HEK293T (cell line): ENCODE measurements around the gene ERRFI1.
"Not testable (repeated sequence)": the region's sequence is repeated elsewhere in the genome, so short reads cannot be mapped to it uniquely, and the experiment has no call there.

Experiments
- CTCF ChIA-PET: fragments of 350-600 bp; formaldehyde crosslinking; extraction: SDS; loops from one replicate; lab custom pipeline; 2021; ENCODE audit warnings: antibody characterized with exemption, inconsistent platforms; lab: Yijun Ruan, JAX
- POLR2A ChIA-PET: fragments of 350-600 bp; formaldehyde crosslinking; extraction: SDS; loops from one replicate; lab custom pipeline; 2020; ENCODE audit warnings: antibody characterized with exemption, inconsistent platforms; lab: Yijun Ruan, JAX
- DNase-seq: peaks from one replicate; pipeline ENCODE4 v3.0.0; 2012; ENCODE audit warnings: mixed read lengths; ENCODE audit errors: extremely low spot score
- ARNT ChIP-seq: fragments of 450-650 bp; IDR thresholded peaks from 2 replicates; pipeline ENCODE4 v1.6.1; 2017; ENCODE audit warnings: mild to moderate bottlenecking
- BHLHE40 ChIP-seq: fragments of 450-650 bp; IDR thresholded peaks from 2 replicates; pipeline ENCODE4 v1.6.1; 2016; ENCODE audit warnings: mild to moderate bottlenecking, moderate library complexity, borderline replicate concordance
- CTBP1 ChIP-seq: fragments of 450-650 bp; IDR thresholded peaks from 2 replicates; pipeline ENCODE4 v1.6.1; 2016; ENCODE audit warnings: borderline replicate concordance
- ELF4 ChIP-seq: fragments of 450-650 bp; IDR thresholded peaks from 2 replicates; pipeline ENCODE4 v1.6.1; 2017; ENCODE audit warnings: antibody characterized with exemption
- FOXA1 ChIP-seq: fragments of 450-650 bp; IDR thresholded peaks from 2 replicates; pipeline ENCODE4 v1.6.1; 2016; ENCODE audit warnings: mild to moderate bottlenecking
- FOXK2 ChIP-seq: fragments of 450-650 bp; IDR thresholded peaks from 2 replicates; pipeline ENCODE4 v1.6.1; 2016; ENCODE audit warnings: mild to moderate bottlenecking
- FOXM1 ChIP-seq: fragments of 450-650 bp; IDR thresholded peaks from 2 replicates; pipeline ENCODE4 v1.6.1; 2017; ENCODE audit warnings: mild to moderate bottlenecking, borderline replicate concordance
- HDGF ChIP-seq: fragments of 450-650 bp; IDR thresholded peaks from 2 replicates; pipeline ENCODE4 v1.6.1; 2017; ENCODE audit warnings: antibody characterized with exemption, borderline replicate concordance
- L3MBTL2 ChIP-seq: fragments of 450-650 bp; conservative IDR thresholded peaks from 2 replicates; pipeline ENCODE4 v1.6.1; 2016; ENCODE audit warnings: mild to moderate bottlenecking
- LEF1 ChIP-seq: fragments of 450-650 bp; IDR thresholded peaks from 2 replicates; pipeline ENCODE4 v1.6.1; 2017; ENCODE audit warnings: mild to moderate bottlenecking, borderline replicate concordance
- PKNOX1 ChIP-seq: fragments of 450-650 bp; IDR thresholded peaks from 2 replicates; pipeline ENCODE4 v1.6.1; 2016
- SP1 ChIP-seq: fragments of 450-650 bp; IDR thresholded peaks from 2 replicates; pipeline ENCODE4 v1.6.1; 2017
- SUZ12 ChIP-seq: fragments of 450-650 bp; IDR thresholded peaks from 2 replicates; pipeline ENCODE4 v1.6.1; 2016; ENCODE audit warnings: mild to moderate bottlenecking
- TARDBP ChIP-seq: fragments of 450-650 bp; IDR thresholded peaks from 2 replicates; pipeline ENCODE4 v1.6.1; 2016
- ZNF384 ChIP-seq: fragments of 450-650 bp; IDR thresholded peaks from 2 replicates; pipeline ENCODE4 v1.6.1; 2016

ERRFI1 gene

GRCh38 chr1:7967651-7968050 lies 58.5 kb downstream of the ERRFI1 start:
- no peak for DNase-seq
- CTCF ChIA-PET, result interaction anchor here (0.7 kb wide), 1 partner anchor 396 kb away, joined by 3 read pairs; no protein-coding TSS in a partner anchor
- TF ChIP-seq ZNF384, result no peak
- no peak for TF ChIP-seq FOXM1
- no peak for TF ChIP-seq L3MBTL2
- TF ChIP-seq LEF1, result no peak
- no peak for TF ChIP-seq SP1
- no peak for TF ChIP-seq BHLHE40
- no peak for TF ChIP-seq ELF4
- no peak for TF ChIP-seq FOXA1
- no peak for TF ChIP-seq HDGF
- no peak for TF ChIP-seq ARNT
- no peak for TF ChIP-seq SUZ12
- no peak for TF ChIP-seq FOXK2
- no peak for TF ChIP-seq TARDBP
- POLR2A ChIA-PET, result no interaction called here

GRCh38 chr1:7967196-7967595 lies 58.9 kb downstream of the ERRFI1 start:
- CTCF ChIA-PET, result interaction anchor here (0.7 kb wide), 1 partner anchor 396 kb away, joined by 3 read pairs; no protein-coding TSS in a partner anchor
- POLR2A ChIA-PET, result no interaction called here
- DNase-seq, result no peak
- TF ChIP-seq HDGF (no peak), FOXA1 (no peak), ARNT (no peak), PKNOX1 (no peak), ELF4 (no peak)

- DNase-seq, result no peak
- ChIA-PET CTCF (interaction anchor here (0.6 kb wide), 1 partner anchor 65 kb away, joined by 5 read pairs; no protein-coding TSS in a partner anchor), POLR2A (interaction anchor here (0.7 kb wide), 1 partner anchor 16 kb away, joined by 3 read pairs; no protein-coding TSS in a partner anchor)
- no peak for TF ChIP-seq FOXK2
- TF ChIP-seq BHLHE40, result no peak
These were observed 61.6 kb downstream of the ERRFI1 start for GRCh38 chr1:7964476-7964875.

GRCh38 chr1:7963841-7964240 lies 62.3 kb downstream of the ERRFI1 start:
- ChIA-PET CTCF (interaction anchor here (0.6 kb wide), 1 partner anchor 64 kb away, joined by 5 read pairs; no protein-coding TSS in a partner anchor), POLR2A (interaction anchor here (1.3 kb wide), 1 partner anchor 23 kb away, joined by 4 read pairs; the partner anchor contains the start of gene TNFRSF9)
- DNase-seq, result not testable (repeated sequence)

- POLR2A ChIA-PET, result interaction anchor here (1.3 to 1.7 kb wide), 2 partner anchors 12 to 23 kb away, joined by 4 to 10 read pairs; partner anchors contain the start of gene TNFRSF9
- CTCF ChIA-PET, DNase-seq: not testable (repeated sequence)
These were observed 62.8 kb downstream of the ERRFI1 start for GRCh38 chr1:7963378-7963730.

- no peak for DNase-seq
- no peak for TF ChIP-seq SP1
- peak; percentile 62; the same call in 1 of the 2 replicates for TF ChIP-seq ZNF384
- ChIA-PET POLR2A (interaction anchor here (1.1 to 2.1 kb wide), 6 partner anchors 13 to 155 kb away, joined by 3 to 10 read pairs (median 4); partner anchors contain the start of gene TNFRSF9), CTCF (interaction anchor here (1.0 kb wide), 1 partner anchor 12 kb away, joined by 6 read pairs; no protein-coding TSS in a partner anchor)
These were observed 63.3 kb downstream of the ERRFI1 start for GRCh38 chr1:7962636-7963377.

- TF ChIP-seq ELF4 (no peak), FOXA1 (no peak), LEF1 (no peak), CTBP1 (no peak), TARDBP (no peak), SUZ12 (no peak), ARNT (no peak), BHLHE40 (no peak), HDGF (no peak)
- no peak for DNase-seq
- ChIA-PET POLR2A (interaction anchor here (1.0 to 2.1 kb wide), 9 partner anchors 13 to 154 kb away, joined by 3 to 10 read pairs (median 3); partner anchors contain the start of gene TNFRSF9), CTCF (interaction anchor here (1.0 kb wide), 1 partner anchor 13 kb away, joined by 6 read pairs; no protein-coding TSS in a partner anchor)
These were observed 64.1 kb downstream of the ERRFI1 start for GRCh38 chr1:7962014-7962335.
